ENCODE results near the gene UMAD1.

Gene UMAD1

GRCh38 chr7:7889791-7890568 lies 249.4 kb downstream of the UMAD1 start:
- DNase-seq: no peak
- Histone ChIP-seq H3K4me1 (no peaks in the 10 kb centered on the region), H3K27ac (no peak overlapping the region), H3K9me3 (no peaks in the 10 kb centered on the region), H3K27me3 (no peaks in the 10 kb centered on the region), H3K36me3 (peaks cover 0 to 4% (median 0%) of the 10 kb centered on the region in 3 donors), H3K4me3 (no peak overlapping the region)
- TF ChIP-seq, protein P1, sequence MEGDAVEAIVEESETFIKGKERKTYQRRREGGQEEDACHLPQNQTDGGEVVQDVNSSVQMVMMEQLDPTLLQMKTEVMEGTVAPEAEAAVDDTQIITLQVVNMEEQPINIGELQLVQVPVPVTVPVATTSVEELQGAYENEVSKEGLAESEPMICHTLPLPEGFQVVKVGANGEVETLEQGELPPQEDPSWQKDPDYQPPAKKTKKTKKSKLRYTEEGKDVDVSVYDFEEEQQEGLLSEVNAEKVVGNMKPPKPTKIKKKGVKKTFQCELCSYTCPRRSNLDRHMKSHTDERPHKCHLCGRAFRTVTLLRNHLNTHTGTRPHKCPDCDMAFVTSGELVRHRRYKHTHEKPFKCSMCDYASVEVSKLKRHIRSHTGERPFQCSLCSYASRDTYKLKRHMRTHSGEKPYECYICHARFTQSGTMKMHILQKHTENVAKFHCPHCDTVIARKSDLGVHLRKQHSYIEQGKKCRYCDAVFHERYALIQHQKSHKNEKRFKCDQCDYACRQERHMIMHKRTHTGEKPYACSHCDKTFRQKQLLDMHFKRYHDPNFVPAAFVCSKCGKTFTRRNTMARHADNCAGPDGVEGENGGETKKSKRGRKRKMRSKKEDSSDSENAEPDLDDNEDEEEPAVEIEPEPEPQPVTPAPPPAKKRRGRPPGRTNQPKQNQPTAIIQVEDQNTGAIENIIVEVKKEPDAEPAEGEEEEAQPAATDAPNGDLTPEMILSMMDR (IDR thresholded peaks at IDR 0.05): no peak
- intact Hi-C loops (cut with DNase I; ENCODE audit: low total_unique reads): no loop called here

- Histone ChIP-seq H3K4me1 (no peaks in the 10 kb centered on the region), H3K27ac (no peak overlapping the region), H3K27me3 (no peaks in the 10 kb centered on the region), H3K9me3 (no peaks in the 10 kb centered on the region), H3K36me3 (peaks cover 0 to 7% (median 0%) of the 10 kb centered on the region in 3 donors), H3K4me3 (no peak overlapping the region)
- intact Hi-C loops (cut with DNase I; ENCODE audit: low total_unique reads): no loop called here
- TF ChIP-seq, protein P1 (IDR thresholded peaks at IDR 0.05): no peak
- no peak for DNase-seq
Observed at GRCh38 chr7:7895004-7895650, 254.6 kb downstream of the UMAD1 start.

DNA sequence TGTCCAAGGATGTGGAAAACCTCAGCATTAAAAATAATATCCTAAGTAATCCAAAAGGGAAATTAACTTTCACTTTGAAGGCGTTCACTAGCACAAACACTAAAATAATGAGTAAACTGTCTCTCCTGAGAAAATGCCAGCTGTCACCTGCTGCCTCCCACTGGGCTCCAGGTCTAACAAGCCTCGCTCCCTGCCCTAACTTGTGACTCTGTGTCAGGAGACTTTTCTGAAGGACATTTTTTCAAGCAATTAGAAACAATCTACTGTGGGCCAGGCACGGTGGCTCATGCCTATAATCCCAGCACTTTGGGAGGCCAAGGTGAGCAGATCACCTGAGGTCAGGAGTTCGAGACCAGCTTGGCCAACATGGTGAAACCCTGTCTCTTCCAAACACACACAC lies 255.2 kb downstream of the UMAD1 start:
- Histone ChIP-seq H3K27ac (no peak overlapping the region), H3K9me3 (no peaks in the 10 kb centered on the region), H3K36me3 (peaks cover 0 to 7% (median 0%) of the 10 kb centered on the region in 3 donors), H3K27me3 (no peaks in the 10 kb centered on the region), H3K4me1 (no peaks in the 10 kb centered on the region), H3K4me3 (no peak overlapping the region)
- TF ChIP-seq, protein P1 (IDR thresholded peaks at IDR 0.05): no peak
- no peak for DNase-seq
- intact Hi-C loops (cut with DNase I; ENCODE audit: low total_unique reads): no loop called here

GRCh38 chr7:7897509-7897908 lies 257.0 kb downstream of the UMAD1 start:
- Histone ChIP-seq H3K4me3 (no peak overlapping the region), H3K9me3 (no peaks in the 10 kb centered on the region), H3K4me1 (no peaks in the 10 kb centered on the region), H3K27me3 (no peaks in the 10 kb centered on the region), H3K27ac (no peak overlapping the region), H3K36me3 (peaks cover 0 to 4% (median 0%) of the 10 kb centered on the region in 3 donors)
- intact Hi-C loops (cut with DNase I; ENCODE audit: low total_unique reads): no loop called here
- TF ChIP-seq, protein P1 (IDR thresholded peaks at IDR 0.05): no peak
- no peak for DNase-seq

- intact Hi-C loops (cut with DNase I; ENCODE audit: low total_unique reads): no loop called here
- H3K4me3 ChIP-seq: no peak overlapping the region
- no peaks in the 10 kb centered on the region for H3K9me3 ChIP-seq
- DNase-seq: no peak
- TF ChIP-seq, protein P1 (IDR thresholded peaks at IDR 0.05): no peak
- no peak overlapping the region for H3K27ac ChIP-seq
- no peaks in the 10 kb centered on the region for H3K27me3 ChIP-seq
- no peaks in the 10 kb centered on the region for H3K4me1 ChIP-seq
- H3K36me3 ChIP-seq: peaks cover 0 to 4% (median 0%) of the 10 kb centered on the region in 3 donors
Observed at GRCh38 chr7:7897949-7898515, 257.5 kb downstream of the UMAD1 start.
